22Rv1 (cell line): ENCODE data around the gene ONECUT1.

Experiments used
- H3K27ac ChIP-seq: fragments of 450-650 bp; 2 replicates; pipeline ENCODE4 v1.5.1; 2017
- CTCF ChIP-seq: fragments of 450-650 bp; IDR thresholded peaks from 2 replicates; pipeline ENCODE4 v1.5.1; 2017; ENCODE audit warnings: mild to moderate bottlenecking
- ZFX ChIP-seq: fragments of 450-650 bp; IDR thresholded peaks from 2 replicates; pipeline ENCODE4 v1.6.1; 2017; ENCODE audit warnings: antibody characterized with exemption, borderline replicate concordance

ONECUT1 gene

GRCh38 chr15:52765785-52766184 is 24.4 kb downstream of the ONECUT1 start:
- TF ChIP-seq CTCF (peak; percentile 22; the same call in 1 of the 2 replicates), ZFX (no peak)

GRCh38 chr15:52764731-52765130 is 25.4 kb downstream of the ONECUT1 start:
- TF ChIP-seq ZFX: no peak
- no peak for TF ChIP-seq CTCF
- H3K27ac ChIP-seq: no peak overlapping the region

More at GRCh38 chr15:52765785-52766184, 24.4 kb downstream of the ONECUT1 start:
- H3K27ac ChIP-seq: no peak overlapping the region

GRCh38 chr15:52762621-52763020 is 27.5 kb downstream of the ONECUT1 start:
- TF ChIP-seq ZFX (no peak), CTCF (no peak)
- no peak overlapping the region for H3K27ac ChIP-seq

- H3K27ac ChIP-seq: no peak overlapping the region
- no peak for TF ChIP-seq ZFX
- TF ChIP-seq CTCF: no peak
Measured at GRCh38 chr15:52760562-52760961, 29.6 kb downstream of the ONECUT1 start.

- no peak overlapping the region for H3K27ac ChIP-seq
- TF ChIP-seq CTCF (peak; percentile 14; the same call in 1 of the 2 replicates), ZFX (no peak)
Measured at GRCh38 chr15:52759969-52760368, 30.2 kb downstream of the ONECUT1 start.

- TF ChIP-seq ZFX (no peak), CTCF (no peak)
- H3K27ac ChIP-seq: no peak overlapping the region
Measured at GRCh38 chr15:52757496-52757895, 32.6 kb downstream of the ONECUT1 start.

- no peak overlapping the region for H3K27ac ChIP-seq
- no peak for TF ChIP-seq CTCF
- TF ChIP-seq ZFX: no peak
Measured at GRCh38 chr15:52751522-52751921, 38.6 kb downstream of the ONECUT1 start.
